Measurements from ENCODE around the gene ALK. TPM values are rescaled to one million over a fixed set of nuclear protein-coding genes. Genes with fewer than 3 reads are reported as not detected.

Gene ALK
- total and polyA plus RNA-seq, 10 of the 15 experiments (the other 5 are each of a cell fraction or from before 2014, with no cell fraction given), result 0.11 TPM; not detected in 9

DNA sequence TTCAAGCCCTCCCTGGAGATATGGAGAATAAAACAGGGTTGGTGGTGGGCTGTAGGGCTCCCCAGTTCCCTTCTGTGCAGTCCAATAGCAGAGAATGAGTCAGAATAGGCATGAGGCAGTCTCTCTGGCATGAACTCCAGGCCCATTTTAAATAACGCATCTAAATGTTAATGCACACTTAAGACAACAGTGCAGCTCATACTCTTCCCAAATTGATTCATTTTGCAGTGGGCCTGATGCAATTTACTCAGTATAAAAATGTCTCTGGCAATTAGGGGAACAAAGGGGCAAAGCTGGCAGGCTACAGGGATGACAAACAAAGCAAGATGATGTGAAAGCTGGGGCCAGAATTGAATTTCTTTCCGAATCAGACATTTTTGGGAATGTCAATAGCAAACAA is 403.4 kb downstream of the ALK start:
- Histone ChIP-seq H3K4me1 (ENCODE audit: control insufficient read depth, insufficient read depth, low read length) (no peaks in the 10 kb centered on the region), H3K36me3 (ENCODE audit: control insufficient read depth in 2 of 2, insufficient read depth in 2 of 2, low read length in 1 of 2) (no peaks in the 10 kb centered on the region), H3K27ac (ENCODE audit: control insufficient read depth, insufficient read depth) (no peak overlapping the region), H4K20me1 (ENCODE audit: control insufficient read depth, insufficient read depth) (no peaks in the 10 kb centered on the region), H3K9me3 (replicated peaks; ENCODE audit: control insufficient read depth, insufficient read depth, low read length) (no peaks in the 10 kb centered on the region), H3K27me3 (replicated peaks in 1 of 2; ENCODE audit: control insufficient read depth in 2 of 2, insufficient read depth in 2 of 2, low read length in 1 of 2) (peaks cover 0 to 3% of the 10 kb centered on the region in 2 experiments; a peak in 1 of 4 replicates), H3K9ac (ENCODE audit: control insufficient read depth, insufficient read depth, low read length) (no peak overlapping the region), H2AFZ (ENCODE audit: control insufficient read depth, low read depth, low read length) (no peak overlapping the region), H3K79me2 (ENCODE audit: control insufficient read depth, insufficient read depth, low read length) (no peaks in the 10 kb centered on the region), H3K4me2 (ENCODE audit: control insufficient read depth, insufficient read depth) (no peak overlapping the region), H3K4me3 (no peak overlapping the region)
- no peak for FAIRE-seq
- intact Hi-C loops (cut with micrococcal nuclease; ENCODE audit: unreplicated experiment) (no loop called here), in situ Hi-C loops (cut with MboI) (no loop called here)
- TF ChIP-seq CHD4 (IDR thresholded peaks at IDR 0.05), result no peak
- no peak for TF ChIP-seq NFYB (IDR thresholded peaks at IDR 0.05; ENCODE audit: insufficient read depth, low read depth, low read length)
- TF ChIP-seq YBX1 (IDR thresholded peaks at IDR 0.05), result no peak
- TF ChIP-seq, protein P1, sequence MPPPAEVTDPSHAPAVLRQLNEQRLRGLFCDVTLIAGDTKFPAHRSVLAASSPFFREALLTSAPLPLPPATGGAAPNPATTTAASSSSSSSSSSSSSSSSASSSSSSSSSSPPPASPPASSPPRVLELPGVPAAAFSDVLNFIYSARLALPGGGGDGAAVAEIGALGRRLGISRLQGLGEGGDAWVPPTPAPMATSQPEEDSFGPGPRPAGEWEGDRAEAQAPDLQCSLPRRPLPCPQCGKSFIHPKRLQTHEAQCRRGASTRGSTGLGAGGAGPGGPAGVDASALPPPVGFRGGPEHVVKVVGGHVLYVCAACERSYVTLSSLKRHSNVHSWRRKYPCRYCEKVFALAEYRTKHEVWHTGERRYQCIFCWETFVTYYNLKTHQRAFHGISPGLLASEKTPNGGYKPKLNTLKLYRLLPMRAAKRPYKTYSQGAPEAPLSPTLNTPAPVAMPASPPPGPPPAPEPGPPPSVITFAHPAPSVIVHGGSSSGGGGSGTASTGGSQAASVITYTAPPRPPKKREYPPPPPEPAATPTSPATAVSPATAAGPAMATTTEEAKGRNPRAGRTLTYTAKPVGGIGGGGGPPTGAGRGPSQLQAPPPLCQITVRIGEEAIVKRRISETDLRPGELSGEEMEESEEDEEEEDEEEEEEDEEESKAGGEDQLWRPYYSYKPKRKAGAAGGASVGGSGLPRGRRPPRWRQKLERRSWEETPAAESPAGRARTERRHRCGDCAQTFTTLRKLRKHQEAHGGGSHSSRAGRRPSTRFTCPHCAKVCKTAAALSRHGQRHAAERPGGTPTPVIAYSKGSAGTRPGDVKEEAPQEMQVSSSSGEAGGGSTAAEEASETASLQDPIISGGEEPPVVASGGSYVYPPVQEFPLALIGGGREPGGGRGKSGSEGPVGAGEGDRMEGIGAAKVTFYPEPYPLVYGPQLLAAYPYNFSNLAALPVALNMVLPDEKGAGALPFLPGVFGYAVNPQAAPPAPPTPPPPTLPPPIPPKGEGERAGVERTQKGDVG (CRISPR knock-in tag; IDR thresholded peaks at IDR 0.05), result no peak
- no peak for TF ChIP-seq NRF1 (conservative IDR thresholded peaks at IDR 0.05; ENCODE audit: low read depth, low read length)
- no peak for TF ChIP-seq TBL1XR1 (IDR thresholded peaks at IDR 0.05; ENCODE audit: low read depth, low read length)
- TF ChIP-seq SMC3 (IDR thresholded peaks at IDR 0.05; ENCODE audit: borderline replicate concordance, low read length), result no peak
- no peak for TF ChIP-seq PBX3 (IDR thresholded peaks at IDR 0.05; ENCODE audit: insufficient replicate concordance, low read depth, low read length)
- no peak for TF ChIP-seq SIN3A (IDR thresholded peaks at IDR 0.05; ENCODE audit: low read depth, low read length)
- TF ChIP-seq, protein P2, sequence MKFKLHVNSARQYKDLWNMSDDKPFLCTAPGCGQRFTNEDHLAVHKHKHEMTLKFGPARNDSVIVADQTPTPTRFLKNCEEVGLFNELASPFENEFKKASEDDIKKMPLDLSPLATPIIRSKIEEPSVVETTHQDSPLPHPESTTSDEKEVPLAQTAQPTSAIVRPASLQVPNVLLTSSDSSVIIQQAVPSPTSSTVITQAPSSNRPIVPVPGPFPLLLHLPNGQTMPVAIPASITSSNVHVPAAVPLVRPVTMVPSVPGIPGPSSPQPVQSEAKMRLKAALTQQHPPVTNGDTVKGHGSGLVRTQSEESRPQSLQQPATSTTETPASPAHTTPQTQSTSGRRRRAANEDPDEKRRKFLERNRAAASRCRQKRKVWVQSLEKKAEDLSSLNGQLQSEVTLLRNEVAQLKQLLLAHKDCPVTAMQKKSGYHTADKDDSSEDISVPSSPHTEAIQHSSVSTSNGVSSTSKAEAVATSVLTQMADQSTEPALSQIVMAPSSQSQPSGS (IDR thresholded peaks at IDR 0.05; ENCODE audit: low read length), result no peak
- ATAC-seq, result no peak
- POLR2A ChIA-PET, result no interaction called here
- SMC1A ChIA-PET (ENCODE audit: uncharacterized antibody, unreplicated experiment), result no interaction called here
- 73% methylated on average over 2 of the region's 2 CpGs for WGBS (ENCODE audit: insufficient coverage, insufficient replicate concordance, low lambda C conversion rate, missing lambda C conversion rate)
- no TSS peak for BruUV-seq (replicated peaks)
- no peak for DNase-seq (ENCODE audit: low read depth, low spot score)
- RAD21 ChIA-PET (ENCODE audit: unreplicated experiment), result no interaction called here
- CTCF ChIA-PET, result no interaction called here

All from GM12878 (cell line).